HepG2 (cell line): ENCODE results near the gene PTGES3. TPM values are rescaled to one million over a fixed set of nuclear protein-coding genes. Genes with fewer than 3 reads are reported as not detected.

Experiments
- ATAC-seq: fragments of 200-7000 bp; cut with Tn5 transposase; 3 replicates; pipeline ENCODE4 v1.9.1; 2020; ENCODE audit warnings: mild to moderate bottlenecking, moderate library complexity
- BruUV-seq: library from RNA; stranded (reverse); fragments of 400-500 nt; replicated peaks from 2 replicates; lab custom pipeline; 2021; lab: Mats Ljungman, UMichigan
- CTCF ChIA-PET: fragments of 300-600 bp; formaldehyde crosslinking; extraction: SDS; loops from one replicate; lab custom pipeline; 2021; ENCODE audit warnings: low total read pairs, inconsistent platforms, low intra/inter-chr PET ratio; lab: Yijun Ruan, JAX
- POLR2A ChIA-PET: fragments of 350-600 bp; sonication (Branson Sonifier 250); formaldehyde crosslinking; loops from one replicate; lab custom pipeline; 2020; ENCODE audit warnings: antibody characterized with exemption, inconsistent platforms; lab: Yijun Ruan, JAX
- DNase-seq: peaks from one replicate; pipeline ENCODE4 v3.0.0-alpha.2; 2015; ENCODE audit warnings: low spot score
- FAIRE-seq: peaks from 3 replicates; lab custom pipeline; 2011; peaks lifted over from hg19 to GRCh38; lab: Jason Lieb, UNC
- H2AFZ ChIP-seq: one replicate; pipeline ENCODE4 v1.6.1; 2011; ENCODE audit warnings: low read length, inconsistent platforms
- H3K27ac ChIP-seq: fragments of 300-600 bp; 3 replicates; pipeline ENCODE4 v1.8.0; 2011; ENCODE audit warnings: mixed run types, mild to moderate bottlenecking, mixed read lengths, low read length, inconsistent platforms; ENCODE audit not compliant: insufficient read depth; ENCODE audit errors: extremely low read length
- H3K27me3 ChIP-seq, 2 experiments: fragments of 200-600 bp in 1 of 2; 2 replicates in 1 of 2; 3 replicates in 1 of 2; pipeline versions ENCODE4 v1.6.0 to v1.8.0; 2011; ENCODE audit warnings: low read length in 2 of 2, mild to moderate bottlenecking in 2 of 2, moderate library complexity in 2 of 2, inconsistent platforms in 1 of 2; ENCODE audit not compliant: insufficient read depth in 2 of 2, control insufficient read depth in 1 of 2
- H3K36me3 ChIP-seq, 2 experiments: fragments of 200-600 bp in 1 of 2; replicated peaks in 1 of 2; 2 replicates in 1 of 2; 3 replicates in 1 of 2; pipeline versions ENCODE4 v1.5.1 to v1.8.0; 2011; ENCODE audit warnings: low read length in 2 of 2, inconsistent platforms in 1 of 2; ENCODE audit not compliant: insufficient read depth in 2 of 2, control insufficient read depth in 1 of 2
- H3K4me1 ChIP-seq: 2 replicates; pipeline ENCODE4 v1.5.1; 2012; ENCODE audit warnings: low read length, inconsistent platforms; ENCODE audit not compliant: insufficient read depth
- H3K4me2 ChIP-seq: 2 replicates; pipeline ENCODE4 v1.6.0; 2011; ENCODE audit warnings: low read depth, low read length, inconsistent platforms
- H3K4me3 ChIP-seq, 3 experiments: fragments of 200-600 bp in 1 of 3; sonication (generic), shearing (Covaris generic) in 1 of 3; replicated peaks in 1 of 3; 2 replicates each; pipeline ENCODE4 v1.5.1; 2011 to 2016; ENCODE audit warnings: low read length in 3 of 3, inconsistent platforms in 2 of 3, low read depth in 2 of 3, mild to moderate bottlenecking in 2 of 3, control low read depth in 1 of 3, mixed read lengths in 1 of 3; ENCODE audit not compliant: insufficient read depth in 1 of 3
- H3K79me2 ChIP-seq: one replicate; pipeline ENCODE4 v1.6.1; 2011; ENCODE audit warnings: low read length, inconsistent platforms; ENCODE audit not compliant: insufficient read depth
- H3K9ac ChIP-seq: 2 replicates; pipeline ENCODE4 v1.6.0; 2011; ENCODE audit warnings: mild to moderate bottlenecking, low read depth, low read length, inconsistent platforms; ENCODE audit not compliant: insufficient read depth
- H3K9me3 ChIP-seq: 2 replicates; pipeline ENCODE4 v1.5.1; 2012; ENCODE audit warnings: mild to moderate bottlenecking, low read length
- H4K20me1 ChIP-seq: 2 replicates; pipeline ENCODE4 v1.6.0; 2011; ENCODE audit warnings: inconsistent platforms, mild to moderate bottlenecking, low read length, moderate library complexity; ENCODE audit not compliant: insufficient read depth
- FOSL1 ChIP-seq: sonication (generic); formaldehyde crosslinking; IDR thresholded peaks from 2 replicates; pipeline ENCODE4 v1.9.0; 2021; ENCODE audit warnings: missing genetic modification reagents, borderline replicate concordance
- KDM5B ChIP-seq: sonication (generic); formaldehyde crosslinking; IDR thresholded peaks from 2 replicates; pipeline ENCODE4 v1.4.0; 2020; ENCODE audit warnings: missing genetic modification reagents, mild to moderate bottlenecking, borderline replicate concordance
- KLF12 ChIP-seq: sonication (generic); formaldehyde crosslinking; IDR thresholded peaks from 2 replicates; pipeline ENCODE4 v1.4.0; 2020; ENCODE audit warnings: missing genetic modification reagents, borderline replicate concordance
- ZGPAT ChIP-seq: IDR thresholded peaks from 2 replicates; pipeline ENCODE4 v1.6.1; 2016; ENCODE audit warnings: mild to moderate bottlenecking
- ZHX1 ChIP-seq: sonication (generic); formaldehyde crosslinking; IDR thresholded peaks from 2 replicates; pipeline ENCODE4 v1.8.1; 2022; ENCODE audit warnings: low read depth, mild to moderate bottlenecking, missing genetic modification reagents
- ZNF232 ChIP-seq: sonication (generic); formaldehyde crosslinking; IDR thresholded peaks from 2 replicates; pipeline ENCODE4 v1.4.0; 2020; ENCODE audit warnings: missing genetic modification reagents, borderline replicate concordance
- WGBS: methylation state at CpG from one replicate; pipeline ENCODE4 v1.1.6; 2017; ENCODE audit warnings: low lambda C conversion rate; 5-methylcytosine and 5-hydroxymethylcytosine counted together
- in situ Hi-C: cut with HindIII; loops from 2 replicates; pipeline ENCODE4 v1.10.0; 2017; ENCODE audit warnings: low pct_unique_long_range_greater_than_20kb; ENCODE audit not compliant: extremely low pct_ligation_motif_present
- intact Hi-C: fragments of 100-400 bp; cut with micrococcal nuclease; formaldehyde crosslinking; loops from one replicate; pipeline ENCODE4 v1.10.0; 2022; ENCODE audit not compliant: unreplicated experiment
- polyA plus RNA-seq, 8 experiments: library from polyadenylated mRNA; depleted of rRNA in 3 of 8; stranded (reverse) in 7 of 8; unstranded in 1 of 8; fragments of >200 nt; fragmentation: Illumina TruSeq in 4 of 8; extraction: Trizol in 4 of 8; gene quantifications; 2 replicates each; pipeline versions ENCODE4 v1.2.1 to v1.2.3, GENCODE V29; 2011 to 2016; ENCODE audit warnings: low read depth in 4 of 8, missing spikeins in 1 of 8, mixed read lengths in 1 of 8; ENCODE audit not compliant: insufficient read depth in 1 of 8
- total RNA-seq, 5 experiments: library from RNA; depleted of rRNA; stranded (reverse); fragments of >200 nt; fragmentation: Illumina TruSeq; extraction: Trizol; gene quantifications; 2 replicates each; pipeline ENCODE4 v1.2.3, GENCODE V29; 2016; ENCODE audit warnings: low read depth in 1 of 5
- TF ChIP-seq, protein P1 (sequence below): sonication (generic); formaldehyde crosslinking; IDR thresholded peaks from 2 replicates; pipeline ENCODE4 v1.5.1; 2020; ENCODE audit warnings: mild to moderate bottlenecking, moderate library complexity, missing genetic modification reagents
- TF ChIP-seq, protein P2 (sequence below): sonication (generic); formaldehyde crosslinking; IDR thresholded peaks from 2 replicates; pipeline ENCODE4 v1.4.0; 2020; ENCODE audit warnings: missing genetic modification reagents, borderline replicate concordance
- TF ChIP-seq, protein P3 (sequence below): sonication (generic); formaldehyde crosslinking; IDR thresholded peaks from 2 replicates; pipeline ENCODE4 v1.4.0; 2020; ENCODE audit warnings: missing genetic modification reagents

PTGES3 gene
- total and polyA plus RNA-seq, 2 of the 13 experiments (the other 11 are each of a cell fraction or from before 2014, with no cell fraction given) = 54.4 to 159 TPM

DNA sequence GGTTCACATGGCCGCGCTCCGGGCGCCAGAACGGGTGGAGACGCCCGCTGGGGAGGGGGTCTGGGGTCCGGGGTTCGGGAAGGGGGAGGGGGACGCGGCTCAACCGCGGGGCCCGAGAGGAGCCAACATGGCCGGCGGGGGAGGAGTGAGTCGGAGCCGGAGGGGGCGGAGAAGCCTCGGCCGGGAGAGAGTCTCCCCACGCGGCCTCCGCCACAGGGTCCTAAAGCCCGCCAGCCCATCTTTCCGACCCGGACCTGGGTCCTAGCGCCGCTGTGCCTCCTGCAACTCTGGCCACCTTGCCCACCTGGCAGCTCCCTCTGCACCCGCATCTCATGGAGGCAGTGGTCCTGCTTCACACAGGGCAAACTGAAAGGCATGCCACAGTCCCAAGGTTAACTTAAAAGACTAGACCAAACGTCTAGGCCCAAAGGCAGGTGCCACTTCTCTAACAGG lies 57.9 kb downstream of the PTGES3 start, which contains the start of gene BAZ2A (continued):
- TF ChIP-seq, protein P1, sequence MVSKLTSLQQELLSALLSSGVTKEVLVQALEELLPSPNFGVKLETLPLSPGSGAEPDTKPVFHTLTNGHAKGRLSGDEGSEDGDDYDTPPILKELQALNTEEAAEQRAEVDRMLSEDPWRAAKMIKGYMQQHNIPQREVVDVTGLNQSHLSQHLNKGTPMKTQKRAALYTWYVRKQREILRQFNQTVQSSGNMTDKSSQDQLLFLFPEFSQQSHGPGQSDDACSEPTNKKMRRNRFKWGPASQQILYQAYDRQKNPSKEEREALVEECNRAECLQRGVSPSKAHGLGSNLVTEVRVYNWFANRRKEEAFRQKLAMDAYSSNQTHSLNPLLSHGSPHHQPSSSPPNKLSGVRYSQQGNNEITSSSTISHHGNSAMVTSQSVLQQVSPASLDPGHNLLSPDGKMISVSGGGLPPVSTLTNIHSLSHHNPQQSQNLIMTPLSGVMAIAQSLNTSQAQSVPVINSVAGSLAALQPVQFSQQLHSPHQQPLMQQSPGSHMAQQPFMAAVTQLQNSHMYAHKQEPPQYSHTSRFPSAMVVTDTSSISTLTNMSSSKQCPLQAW (CRISPR knock-in tag) = 0 out of 2 replicates have a peak, but pooled peaks have one; percentile 15
- TF ChIP-seq FOSL1 = no peak
- no peak for TF ChIP-seq ZNF232 (CRISPR knock-in tag)
- no peak for TF ChIP-seq KLF12

DNA sequence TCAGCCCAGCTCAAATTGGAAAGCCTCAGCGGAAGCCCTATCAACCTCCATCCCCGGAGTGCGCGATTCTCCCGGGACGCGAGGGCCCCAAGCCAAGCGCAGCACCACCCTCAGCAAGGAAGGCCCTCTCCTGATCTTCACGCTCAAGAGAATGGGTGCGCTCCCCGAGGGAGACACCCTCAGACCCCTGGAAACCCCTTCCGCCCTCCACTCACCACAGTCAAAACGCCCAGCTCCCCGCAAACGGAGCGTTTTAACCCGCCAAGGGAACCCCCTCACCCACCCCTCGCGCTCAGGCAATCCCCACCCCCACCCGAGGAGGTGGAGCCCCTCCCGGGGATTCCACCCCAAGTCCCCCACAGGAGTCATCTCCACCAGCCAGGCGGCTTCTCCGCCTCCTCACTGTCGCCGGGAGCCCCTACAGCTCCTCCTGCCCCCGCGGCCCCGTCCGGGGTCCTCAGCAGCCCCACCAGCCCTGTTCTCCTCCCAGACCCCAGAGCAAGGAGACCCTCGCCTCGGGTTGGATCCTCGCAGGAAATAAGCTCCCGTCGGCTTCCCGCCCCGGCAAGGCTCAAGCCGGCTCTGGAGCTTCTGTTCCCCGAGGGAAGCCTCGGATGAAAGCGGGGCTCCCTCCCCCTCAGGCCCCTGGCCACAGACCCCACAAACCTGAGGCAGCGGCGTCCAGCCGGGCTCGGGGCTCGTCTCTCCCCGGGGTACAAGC lies 58.5 kb downstream of the PTGES3 start:
- POLR2A ChIA-PET = interaction anchor here (1.0 to 1.8 kb wide), 6 partner anchors 16 to 408 kb away, joined by 4 to 7 read pairs (median 6); partner anchors contain the start of genes ATP5F1B, NACA, PTGES3 and RBMS2
- Histone ChIP-seq H3K27ac (peak overlapping the region; percentile 74), H3K4me1 (peaks cover 74% of the 10 kb centered on the region), H2AFZ (no peak overlapping the region), H3K36me3 (peaks cover 0 to 7% of the 10 kb centered on the region in 2 experiments; a peak in 2 of 5 replicates), H3K27me3 (no peaks in the 10 kb centered on the region; a peak in 1 of 5 replicates), H4K20me1 (peaks cover 10% of the 10 kb centered on the region), H3K9ac (peak overlapping the region; percentile 92), H3K79me2 (peaks cover 67% of the 10 kb centered on the region), H3K4me2 (peak overlapping the region; percentile 84), H3K9me3 (no peaks in the 10 kb centered on the region), H3K4me3 (peak overlapping the region; percentile 98 to 100 (median 99))
- FAIRE-seq (no peak), ATAC-seq (peak; percentile 36), DNase-seq (no peak)
- CTCF ChIA-PET = no interaction called here
- no TSS peak for BruUV-seq
- 0% methylated on average over 21 of the region's 46 CpGs for WGBS
- intact Hi-C loops = no loop called here
- in situ Hi-C loops = no loop called here
- TF ChIP-seq ZHX1 (no peak), KDM5B (CRISPR knock-in tag) (peak; percentile 5; the same call in 1 of the 2 replicates), ZGPAT (CRISPR knock-in tag) (no peak)
- TF ChIP-seq, protein P2, sequence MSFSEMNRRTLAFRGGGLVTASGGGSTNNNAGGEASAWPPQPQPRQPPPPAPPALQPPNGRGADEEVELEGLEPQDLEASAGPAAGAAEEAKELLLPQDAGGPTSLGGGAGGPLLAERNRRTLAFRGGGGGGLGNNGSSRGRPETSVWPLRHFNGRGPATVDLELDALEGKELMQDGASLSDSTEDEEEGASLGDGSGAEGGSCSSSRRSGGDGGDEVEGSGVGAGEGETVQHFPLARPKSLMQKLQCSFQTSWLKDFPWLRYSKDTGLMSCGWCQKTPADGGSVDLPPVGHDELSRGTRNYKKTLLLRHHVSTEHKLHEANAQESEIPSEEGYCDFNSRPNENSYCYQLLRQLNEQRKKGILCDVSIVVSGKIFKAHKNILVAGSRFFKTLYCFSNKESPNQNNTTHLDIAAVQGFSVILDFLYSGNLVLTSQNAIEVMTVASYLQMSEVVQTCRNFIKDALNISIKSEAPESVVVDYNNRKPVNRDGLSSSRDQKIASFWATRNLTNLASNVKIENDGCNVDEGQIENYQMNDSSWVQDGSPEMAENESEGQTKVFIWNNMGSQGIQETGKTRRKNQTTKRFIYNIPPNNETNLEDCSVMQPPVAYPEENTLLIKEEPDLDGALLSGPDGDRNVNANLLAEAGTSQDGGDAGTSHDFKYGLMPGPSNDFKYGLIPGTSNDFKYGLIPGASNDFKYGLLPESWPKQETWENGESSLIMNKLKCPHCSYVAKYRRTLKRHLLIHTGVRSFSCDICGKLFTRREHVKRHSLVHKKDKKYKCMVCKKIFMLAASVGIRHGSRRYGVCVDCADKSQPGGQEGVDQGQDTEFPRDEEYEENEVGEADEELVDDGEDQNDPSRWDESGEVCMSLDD = no peak
- TF ChIP-seq, protein P3, sequence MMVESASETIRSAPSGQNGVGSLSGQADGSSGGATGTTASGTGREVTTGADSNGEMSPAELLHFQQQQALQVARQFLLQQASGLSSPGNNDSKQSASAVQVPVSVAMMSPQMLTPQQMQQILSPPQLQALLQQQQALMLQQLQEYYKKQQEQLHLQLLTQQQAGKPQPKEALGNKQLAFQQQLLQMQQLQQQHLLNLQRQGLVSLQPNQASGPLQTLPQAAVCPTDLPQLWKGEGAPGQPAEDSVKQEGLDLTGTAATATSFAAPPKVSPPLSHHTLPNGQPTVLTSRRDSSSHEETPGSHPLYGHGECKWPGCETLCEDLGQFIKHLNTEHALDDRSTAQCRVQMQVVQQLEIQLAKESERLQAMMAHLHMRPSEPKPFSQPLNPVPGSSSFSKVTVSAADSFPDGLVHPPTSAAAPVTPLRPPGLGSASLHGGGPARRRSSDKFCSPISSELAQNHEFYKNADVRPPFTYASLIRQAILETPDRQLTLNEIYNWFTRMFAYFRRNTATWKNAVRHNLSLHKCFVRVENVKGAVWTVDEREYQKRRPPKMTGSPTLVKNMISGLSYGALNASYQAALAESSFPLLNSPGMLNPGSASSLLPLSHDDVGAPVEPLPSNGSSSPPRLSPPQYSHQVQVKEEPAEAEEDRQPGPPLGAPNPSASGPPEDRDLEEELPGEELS (CRISPR knock-in tag) = peak; percentile 11; the same call in 1 of the 2 replicates
